Measurements from ENCODE around the gene PPDPF.

PPDPF gene

GRCh38 chr20:63543131-63543530 lies 22.6 kb downstream of the PPDPF start:
- TF ChIP-seq, protein P1, sequence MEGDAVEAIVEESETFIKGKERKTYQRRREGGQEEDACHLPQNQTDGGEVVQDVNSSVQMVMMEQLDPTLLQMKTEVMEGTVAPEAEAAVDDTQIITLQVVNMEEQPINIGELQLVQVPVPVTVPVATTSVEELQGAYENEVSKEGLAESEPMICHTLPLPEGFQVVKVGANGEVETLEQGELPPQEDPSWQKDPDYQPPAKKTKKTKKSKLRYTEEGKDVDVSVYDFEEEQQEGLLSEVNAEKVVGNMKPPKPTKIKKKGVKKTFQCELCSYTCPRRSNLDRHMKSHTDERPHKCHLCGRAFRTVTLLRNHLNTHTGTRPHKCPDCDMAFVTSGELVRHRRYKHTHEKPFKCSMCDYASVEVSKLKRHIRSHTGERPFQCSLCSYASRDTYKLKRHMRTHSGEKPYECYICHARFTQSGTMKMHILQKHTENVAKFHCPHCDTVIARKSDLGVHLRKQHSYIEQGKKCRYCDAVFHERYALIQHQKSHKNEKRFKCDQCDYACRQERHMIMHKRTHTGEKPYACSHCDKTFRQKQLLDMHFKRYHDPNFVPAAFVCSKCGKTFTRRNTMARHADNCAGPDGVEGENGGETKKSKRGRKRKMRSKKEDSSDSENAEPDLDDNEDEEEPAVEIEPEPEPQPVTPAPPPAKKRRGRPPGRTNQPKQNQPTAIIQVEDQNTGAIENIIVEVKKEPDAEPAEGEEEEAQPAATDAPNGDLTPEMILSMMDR (IDR thresholded peaks at IDR 0.05; ENCODE audit: low read depth, low read length), result no peak
- H3K4me3 ChIP-seq (ENCODE audit: low read depth, low read length), result no peak overlapping the region
- no peak for DNase-seq
- H3K27ac ChIP-seq, result no peak overlapping the region
- no peaks in the 10 kb centered on the region for H3K36me3 ChIP-seq
- no peaks in the 10 kb centered on the region for H3K27me3 ChIP-seq (ENCODE audit: insufficient read depth, low read depth, severe bottlenecking)
- H3K9me3 ChIP-seq (ENCODE audit: severe bottlenecking), result no peaks in the 10 kb centered on the region

- no peak overlapping the region for H3K27ac ChIP-seq
- H3K4me3 ChIP-seq (ENCODE audit: low read depth, low read length), result no peak overlapping the region
- TF ChIP-seq, protein P1 (IDR thresholded peaks at IDR 0.05; ENCODE audit: low read depth, low read length), result no peak
- H3K9me3 ChIP-seq (ENCODE audit: severe bottlenecking), result no peaks in the 10 kb centered on the region
- no peaks in the 10 kb centered on the region for H3K27me3 ChIP-seq (ENCODE audit: insufficient read depth, low read depth, severe bottlenecking)
- DNase-seq, result no peak
- no peaks in the 10 kb centered on the region for H3K36me3 ChIP-seq
These were observed 23.2 kb downstream of the PPDPF start for GRCh38 chr20:63543733-63544132.

DNA sequence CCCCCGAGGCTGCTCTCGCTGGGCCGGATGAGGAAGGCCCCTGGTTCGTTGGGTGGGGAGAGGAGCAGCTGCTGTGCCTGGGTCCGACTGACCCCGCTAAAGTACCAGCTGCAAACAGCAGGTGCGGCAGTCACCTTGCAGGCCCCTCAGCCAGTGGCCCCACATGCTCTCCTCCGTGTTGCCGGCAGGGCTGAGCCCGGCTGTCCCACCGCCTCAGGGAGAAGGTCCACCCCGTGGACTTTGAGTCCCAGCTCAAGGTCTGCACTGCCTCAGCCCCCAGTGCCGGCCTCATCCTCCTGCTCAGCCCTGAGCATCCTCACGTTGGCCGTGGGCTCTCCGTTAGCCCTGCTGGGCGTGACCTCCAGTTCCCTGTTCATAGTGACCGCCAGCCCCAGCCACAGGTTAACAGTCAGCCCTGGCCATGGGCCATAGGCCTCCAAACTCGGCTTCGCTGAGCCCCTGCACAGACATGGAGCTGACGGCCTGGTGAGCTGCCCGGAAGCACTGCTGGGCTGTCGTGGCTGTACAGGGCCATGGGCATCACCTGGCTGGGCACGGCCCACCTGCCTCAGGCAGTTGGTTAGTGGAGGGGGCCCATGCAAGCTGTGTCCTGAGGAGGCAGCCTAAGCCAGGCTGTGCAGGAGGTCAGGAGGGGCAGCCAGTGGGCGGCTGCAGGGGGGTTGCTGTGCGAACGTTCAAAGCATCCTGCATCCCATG lies 23.8 kb downstream of the PPDPF start:
- Histone ChIP-seq H3K27ac (no peak overlapping the region), H3K4me3 (ENCODE audit: low read depth, low read length) (no peak overlapping the region), H3K27me3 (ENCODE audit: insufficient read depth, low read depth, severe bottlenecking) (no peaks in the 10 kb centered on the region), H3K36me3 (no peaks in the 10 kb centered on the region), H3K9me3 (ENCODE audit: severe bottlenecking) (no peaks in the 10 kb centered on the region)
- DNase-seq, result peak; percentile 16
- TF ChIP-seq, protein P1 (IDR thresholded peaks at IDR 0.05; ENCODE audit: low read depth, low read length), result no peak

- no peaks in the 10 kb centered on the region for H3K27me3 ChIP-seq (ENCODE audit: insufficient read depth, low read depth, severe bottlenecking)
- DNase-seq, result no peak
- no peaks in the 10 kb centered on the region for H3K36me3 ChIP-seq
- TF ChIP-seq, protein P1 (IDR thresholded peaks at IDR 0.05; ENCODE audit: low read depth, low read length), result no peak
- no peaks in the 10 kb centered on the region for H3K9me3 ChIP-seq (ENCODE audit: severe bottlenecking)
- H3K27ac ChIP-seq, result no peak overlapping the region
- no peak overlapping the region for H3K4me3 ChIP-seq (ENCODE audit: low read depth, low read length)
These were observed 24.5 kb downstream of the PPDPF start for GRCh38 chr20:63544958-63545516.

DNA sequence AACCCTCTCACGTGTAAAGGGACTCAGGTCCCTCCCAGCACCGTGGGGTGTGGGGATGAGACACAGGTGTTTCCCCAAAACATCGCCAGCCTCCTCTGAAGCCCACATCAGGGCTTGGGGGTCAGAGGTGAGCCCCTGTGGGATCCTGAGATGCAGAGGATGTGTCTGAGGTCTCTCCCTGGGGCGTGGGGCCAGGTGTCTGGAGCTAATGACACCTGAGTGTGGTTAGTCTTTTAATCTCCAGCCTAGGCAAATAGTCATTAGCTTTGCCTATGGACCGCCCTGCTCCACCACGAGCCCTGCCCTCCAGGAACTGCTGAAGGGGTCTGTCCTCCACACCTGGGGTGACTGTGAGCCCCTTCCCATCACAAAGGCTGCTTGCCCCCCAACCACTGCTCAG lies 25.2 kb downstream of the PPDPF start:
- no peak for DNase-seq
- peak overlapping the region; percentile 29; the same call in 1 of the 2 replicates for H3K27ac ChIP-seq
- no peaks in the 10 kb centered on the region for H3K9me3 ChIP-seq (ENCODE audit: severe bottlenecking)
- TF ChIP-seq, protein P1 (IDR thresholded peaks at IDR 0.05; ENCODE audit: low read depth, low read length), result no peak
- no peaks in the 10 kb centered on the region for H3K36me3 ChIP-seq
- H3K4me3 ChIP-seq (ENCODE audit: low read depth, low read length), result no peak overlapping the region
- no peaks in the 10 kb centered on the region for H3K27me3 ChIP-seq (ENCODE audit: insufficient read depth, low read depth, severe bottlenecking)

Data from WERI-Rb-1 (cell line).